Activated CD4-positive, CD25-positive, alpha-beta regulatory T cell treated with anti-CD3 and anti-CD28 coated beads, Interleukin-2, amount 50 U/mL, for 72 hours (primary cell): ENCODE measurements around the gene HOXC11.
A peak's percentile ranks its signal among the peaks of the same experiment; 100 is the strongest.

Experiments
- DNase-seq: peaks from one replicate; pipeline ENCODE4 v3.0.0; 2021

HOXC11 gene

DNA sequence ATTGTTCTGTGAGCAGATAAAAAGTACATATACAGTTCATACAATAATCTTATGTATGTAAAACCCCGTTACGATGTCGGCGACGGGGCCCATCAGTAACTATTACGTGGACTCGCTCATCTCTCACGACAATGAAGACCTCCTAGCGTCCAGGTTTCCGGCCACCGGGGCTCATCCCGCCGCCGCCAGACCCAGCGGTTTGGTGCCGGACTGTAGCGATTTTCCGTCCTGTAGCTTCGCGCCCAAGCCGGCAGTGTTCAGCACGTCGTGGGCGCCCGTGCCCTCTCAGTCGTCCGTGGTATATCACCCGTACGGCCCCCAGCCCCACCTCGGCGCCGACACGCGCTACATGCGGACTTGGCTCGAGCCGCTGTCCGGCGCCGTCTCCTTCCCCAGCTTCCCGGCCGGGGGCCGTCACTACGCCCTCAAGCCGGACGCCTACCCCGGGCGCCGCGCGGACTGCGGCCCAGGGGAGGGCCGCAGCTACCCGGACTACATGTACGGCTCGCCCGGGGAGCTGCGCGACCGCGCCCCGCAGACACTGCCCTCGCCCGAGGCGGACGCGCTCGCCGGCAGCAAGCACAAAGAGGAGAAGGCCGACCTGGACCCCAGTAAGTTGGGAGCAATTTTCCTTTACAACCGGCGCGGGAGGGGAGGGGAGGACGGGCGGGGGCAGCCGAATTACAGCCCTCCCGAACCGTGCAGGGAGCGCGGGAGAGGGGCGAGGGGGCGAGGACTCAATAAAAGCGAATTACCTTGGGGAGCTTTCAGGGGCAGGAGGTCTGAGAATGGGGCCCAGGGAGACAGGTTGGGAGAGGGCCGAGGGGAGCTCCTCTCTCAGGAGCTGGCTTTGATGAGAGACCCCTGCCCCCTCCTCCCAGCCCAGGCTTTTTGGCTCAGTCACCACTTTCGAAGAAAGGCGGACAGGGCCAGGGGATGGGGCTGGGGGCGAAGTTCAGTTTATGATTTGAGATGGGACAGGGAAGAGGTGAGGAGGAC, 27.5 kb downstream of the HOXC11 start, which contains the start of gene HOXC9:
TSS of gene HOXC9 (plus strand) at position 46 of the 999 bp plus-strand sequence. CDS start at position 74, 28 bp downstream.
- no peak for DNase-seq

GRCh38 chr12:54001283-54002187, 28.6 kb downstream of the HOXC11 start:
- DNase-seq, result no peak

DNA sequence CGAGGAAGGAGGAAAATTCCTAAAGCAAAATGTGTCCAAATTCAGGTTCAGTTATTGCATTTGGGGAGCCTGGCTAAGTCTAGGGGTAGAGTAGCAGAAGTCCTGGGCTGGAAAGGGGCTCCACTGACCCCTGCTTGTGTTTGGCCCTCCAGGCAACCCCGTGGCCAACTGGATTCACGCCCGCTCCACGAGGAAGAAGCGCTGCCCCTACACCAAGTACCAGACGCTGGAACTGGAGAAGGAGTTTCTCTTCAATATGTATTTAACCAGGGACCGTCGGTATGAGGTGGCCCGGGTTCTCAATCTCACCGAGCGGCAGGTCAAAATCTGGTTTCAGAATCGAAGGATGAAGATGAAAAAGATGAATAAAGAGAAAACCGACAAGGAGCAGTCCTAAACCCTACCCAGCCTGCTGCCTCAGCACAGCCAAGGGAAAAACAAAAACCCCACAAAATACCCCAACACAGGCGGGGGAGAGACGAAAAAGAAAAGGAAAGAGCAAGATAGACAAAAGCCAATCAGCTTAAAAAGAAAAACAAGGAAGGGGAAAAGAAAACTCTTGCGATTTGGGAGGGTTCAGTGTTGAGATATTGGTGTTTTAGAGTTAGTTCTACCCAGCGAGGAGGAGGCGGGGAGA, 29.5 kb downstream of the HOXC11 start:
- no peak for DNase-seq

DNA sequence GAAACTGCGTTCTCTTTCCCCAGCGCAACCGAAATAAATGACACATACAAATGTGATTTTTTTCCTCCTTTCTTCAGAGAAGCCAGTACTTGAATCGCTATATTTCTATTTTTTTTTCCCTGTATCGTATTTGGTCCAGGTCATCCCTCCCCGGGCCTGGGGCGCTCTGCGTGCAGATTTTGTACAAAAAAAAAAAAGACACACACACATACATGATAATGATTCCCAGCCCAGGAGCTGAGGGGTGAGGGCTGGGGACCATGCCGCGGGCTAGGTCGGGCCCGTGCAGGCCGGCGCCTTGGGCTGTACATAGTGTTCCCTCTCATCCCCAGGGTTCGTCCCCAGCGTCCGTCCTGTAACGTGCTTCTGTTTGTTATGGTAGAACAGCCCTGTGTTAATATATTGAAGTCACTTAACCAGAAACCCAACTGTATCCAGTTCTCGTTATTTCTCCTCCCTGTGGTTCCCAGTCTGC, 30.0 kb downstream of the HOXC11 start:
- DNase-seq, result no peak

DNA sequence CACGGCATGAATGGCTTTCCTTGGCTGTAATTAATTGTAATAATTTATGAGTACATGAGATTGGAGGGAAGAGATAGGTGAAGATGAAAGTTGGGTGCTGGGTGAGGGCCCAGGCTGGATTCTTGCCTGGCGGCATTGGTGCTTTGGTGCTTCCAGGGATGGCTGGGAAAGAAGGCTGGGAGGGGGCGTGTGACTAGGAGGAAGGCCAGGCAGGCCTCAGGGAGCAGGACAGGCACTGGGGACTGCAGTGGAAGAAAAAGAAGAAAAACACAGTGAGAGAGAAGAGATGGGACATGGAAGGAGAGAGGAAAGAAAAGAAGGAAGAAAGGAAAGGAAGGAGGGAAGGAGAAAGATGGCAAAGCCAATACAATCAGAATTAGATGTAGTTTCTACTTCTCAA, 30.7 kb downstream of the HOXC11 start:
- DNase-seq, result no peak

- DNase-seq, result no peak
Measured at GRCh38 chr12:54004063-54004840, 31.3 kb downstream of the HOXC11 start.

DNA sequence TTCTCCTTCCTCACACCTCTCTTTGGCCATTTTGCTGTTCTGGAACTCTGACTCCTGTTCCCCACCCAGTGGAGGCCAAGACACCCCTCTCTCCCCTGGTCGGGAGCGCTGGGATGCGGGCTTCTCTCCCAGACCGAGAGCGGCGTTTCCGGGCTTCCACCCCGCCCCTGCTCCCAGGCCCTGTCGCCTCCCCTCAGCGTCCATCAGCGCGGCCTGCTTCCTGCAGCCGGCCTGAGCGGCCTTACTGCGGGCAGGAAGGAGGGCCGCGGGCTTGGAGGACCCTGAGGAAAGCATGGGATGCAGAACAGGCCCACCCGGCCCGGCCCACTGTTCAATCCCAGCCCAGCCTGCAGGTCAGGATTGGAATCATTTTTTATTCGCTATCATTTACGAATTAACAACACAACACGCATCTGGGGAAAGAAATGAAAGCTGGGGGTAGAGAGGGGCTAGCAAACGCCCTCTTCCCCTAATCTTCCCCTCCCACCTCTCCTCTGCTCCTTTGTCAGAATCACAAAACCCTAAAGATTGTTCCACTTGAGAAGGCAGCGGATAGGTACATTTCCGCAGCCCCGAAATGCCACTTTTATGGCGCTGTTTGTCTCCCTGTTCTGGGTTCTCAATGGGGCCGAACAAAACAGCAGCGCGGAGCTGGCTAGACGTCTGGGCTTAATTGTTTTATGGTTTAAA, 32.1 kb downstream of the HOXC11 start:
- no peak for DNase-seq

GRCh38 chr12:54005531-54005852, 32.6 kb downstream of the HOXC11 start:
- no peak for DNase-seq

- DNase-seq, result peak; percentile 89
Measured at GRCh38 chr12:54005853-54006558, 33.1 kb downstream of the HOXC11 start.

GRCh38 chr12:54006559-54007220, 33.8 kb downstream of the HOXC11 start:
- DNase-seq, result no peak

GRCh38 chr12:54007538-54008259, 34.8 kb downstream of the HOXC11 start:
- DNase-seq, result no peak

GRCh38 chr12:54008260-54008552, 35.3 kb downstream of the HOXC11 start:
- no peak for DNase-seq

DNA sequence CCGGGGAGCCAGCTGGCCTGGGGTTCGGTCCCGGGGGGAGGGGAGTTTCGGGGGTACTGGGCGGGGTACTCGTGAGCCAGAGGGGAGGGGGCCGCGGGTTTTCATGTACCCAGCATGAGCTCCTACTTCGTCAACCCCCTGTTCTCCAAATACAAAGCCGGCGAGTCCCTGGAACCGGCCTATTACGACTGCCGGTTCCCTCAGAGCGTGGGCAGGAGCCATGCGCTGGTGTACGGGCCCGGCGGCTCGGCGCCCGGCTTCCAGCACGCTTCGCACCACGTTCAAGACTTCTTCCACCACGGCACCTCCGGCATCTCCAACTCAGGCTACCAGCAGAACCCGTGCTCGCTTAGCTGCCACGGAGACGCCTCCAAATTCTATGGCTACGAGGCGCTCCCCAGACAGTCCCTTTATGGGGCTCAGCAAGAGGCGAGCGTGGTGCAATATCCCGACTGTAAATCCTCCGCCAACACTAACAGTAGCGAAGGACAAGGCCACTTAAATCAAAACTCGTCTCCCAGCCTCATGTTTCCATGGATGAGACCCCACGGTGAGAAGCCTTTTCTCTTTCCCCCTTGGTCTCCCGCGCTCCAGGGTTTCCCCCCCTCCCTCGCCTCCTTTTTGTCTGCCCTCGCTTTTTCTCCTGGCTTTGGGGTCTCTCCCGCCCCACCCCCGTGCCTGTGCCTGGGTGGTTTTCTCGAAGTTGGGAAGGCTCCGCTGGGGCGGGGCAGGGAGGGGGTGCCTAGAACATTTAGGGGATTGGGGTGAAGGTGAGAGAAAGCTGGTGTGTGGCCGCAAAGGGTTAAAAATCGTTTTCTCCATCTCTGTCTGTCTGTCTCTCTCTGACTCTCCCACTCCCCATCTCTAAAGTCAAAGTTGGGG, 36.5 kb downstream of the HOXC11 start:
- no peak for DNase-seq

DNA sequence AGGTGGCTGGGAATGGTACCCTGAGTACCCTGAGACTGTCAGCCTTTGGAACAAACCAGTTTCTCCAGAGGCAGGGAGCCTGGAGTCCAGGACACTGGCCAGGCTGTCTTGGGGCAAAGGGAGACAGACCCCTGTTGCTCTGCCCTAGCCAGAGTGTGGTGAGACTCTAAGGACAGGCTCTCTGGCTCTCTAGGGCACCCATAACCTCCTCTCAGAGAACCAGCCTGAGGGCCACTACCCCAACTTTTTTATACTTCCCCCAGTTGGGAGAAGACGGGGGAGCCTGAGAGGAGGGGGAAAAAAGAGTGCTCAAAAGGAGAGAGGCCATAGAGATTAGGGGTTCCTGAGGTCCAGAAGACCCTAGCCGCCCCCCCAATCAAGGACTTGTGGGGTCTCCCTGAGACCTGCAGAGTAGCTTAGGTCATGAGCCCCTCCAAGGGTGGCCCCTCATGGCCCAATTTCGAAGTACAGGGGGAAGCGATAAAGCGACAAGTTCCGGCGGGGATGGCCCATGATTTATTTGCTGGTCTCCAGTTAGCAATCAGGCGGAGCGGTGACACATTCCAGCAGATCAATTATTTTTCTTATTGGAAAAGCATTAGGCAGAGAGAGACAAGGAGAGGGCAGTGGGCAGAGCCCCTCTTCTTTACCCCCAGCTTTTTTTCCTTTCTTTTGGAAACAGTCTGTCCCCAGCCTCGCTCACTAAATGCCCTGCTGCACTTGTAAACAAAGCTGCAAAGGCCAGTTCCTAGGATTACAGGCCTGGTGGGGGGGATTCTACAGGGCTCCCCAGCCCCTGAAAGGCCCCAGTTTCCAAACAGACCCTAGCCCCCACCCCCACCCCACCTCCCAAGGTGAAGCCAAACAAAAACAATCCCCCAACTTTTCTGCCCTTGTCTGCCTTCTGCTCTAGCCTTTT, 37.4 kb downstream of the HOXC11 start:
- no peak for DNase-seq

DNA sequence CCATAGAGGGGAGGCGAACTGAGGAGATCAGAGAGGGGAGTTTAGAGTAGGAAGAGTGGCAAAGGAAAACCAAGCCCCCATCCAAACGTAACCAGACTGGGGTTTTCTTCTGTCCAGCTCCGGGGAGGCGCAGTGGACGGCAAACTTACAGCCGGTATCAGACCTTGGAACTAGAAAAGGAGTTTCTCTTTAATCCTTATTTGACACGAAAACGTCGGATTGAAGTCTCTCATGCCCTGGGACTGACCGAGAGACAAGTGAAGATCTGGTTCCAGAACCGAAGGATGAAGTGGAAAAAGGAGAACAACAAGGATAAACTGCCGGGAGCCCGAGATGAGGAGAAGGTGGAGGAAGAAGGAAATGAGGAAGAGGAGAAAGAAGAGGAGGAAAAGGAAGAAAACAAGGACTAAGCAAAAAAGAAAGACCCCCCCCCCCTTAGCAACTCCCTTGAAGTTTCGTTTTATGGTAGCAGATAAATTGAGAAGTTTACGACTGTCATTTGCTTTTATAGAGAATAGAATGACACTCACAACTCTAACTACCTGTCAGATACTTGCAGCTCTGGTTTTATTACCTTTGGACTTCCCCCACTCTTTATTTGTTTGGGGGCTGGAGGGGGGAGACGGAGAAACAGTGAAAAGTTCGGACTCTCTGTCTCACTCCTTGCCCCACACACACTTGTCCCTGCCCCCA, 38.2 kb downstream of the HOXC11 start:
- no peak for DNase-seq

DNA sequence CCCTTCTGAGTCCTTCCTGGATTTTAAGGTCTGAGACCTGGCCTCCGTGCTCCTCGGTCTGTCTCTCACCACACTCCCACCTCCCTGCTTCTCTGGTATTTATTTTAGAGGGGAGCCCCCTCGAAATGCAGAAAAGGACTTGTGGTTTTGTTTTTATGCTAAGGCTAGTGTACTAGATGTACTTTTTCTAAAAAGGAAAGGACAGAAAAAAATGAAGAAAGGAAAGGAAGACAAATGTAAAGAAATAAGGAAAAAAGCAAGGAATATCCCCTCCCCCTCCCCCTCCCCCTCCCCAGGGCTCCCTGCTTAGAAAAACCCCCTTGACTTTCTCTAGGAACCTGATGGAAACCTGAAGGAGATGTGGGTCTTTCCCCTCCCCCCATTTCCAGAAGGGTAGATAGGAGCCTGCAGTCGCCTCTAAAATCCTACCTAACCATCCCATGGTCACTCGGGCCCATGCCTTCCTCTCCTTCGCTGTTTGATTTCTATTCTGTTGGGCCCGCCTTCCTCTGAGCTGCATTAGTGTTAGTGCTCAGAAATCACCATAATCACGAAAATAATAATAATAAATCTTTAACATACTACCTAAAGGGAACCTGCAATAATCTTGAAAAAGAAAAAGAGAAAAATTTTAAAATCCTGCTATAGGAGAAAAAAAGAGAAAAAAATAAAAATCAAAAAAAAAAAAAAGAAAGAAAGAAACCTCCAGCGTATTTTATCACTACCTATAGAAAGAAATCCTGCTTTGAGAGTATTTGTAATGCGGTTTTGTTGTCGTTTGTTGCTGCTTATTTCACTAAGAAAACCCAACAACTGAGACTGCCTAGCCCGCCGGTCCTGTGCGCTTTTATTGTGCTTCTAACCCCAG, 39.0 kb downstream of the HOXC11 start:
- no peak for DNase-seq
